HG03342 (cell line): Measurements from ENCODE around the gene APLP2.
"Not testable (repeated sequence)": the region's sequence is repeated elsewhere in the genome, so short reads cannot be mapped to it uniquely, and the experiment has no call there.

Experiments used
- ATAC-seq: cut with Tn5 transposase; IDR thresholded peaks from one replicate; pipeline ENCODE4 v1.9.1; 2021; ENCODE audit warnings: mild to moderate bottlenecking, moderate library complexity; ENCODE audit not compliant: unreplicated experiment

The APLP2 gene

DNA sequence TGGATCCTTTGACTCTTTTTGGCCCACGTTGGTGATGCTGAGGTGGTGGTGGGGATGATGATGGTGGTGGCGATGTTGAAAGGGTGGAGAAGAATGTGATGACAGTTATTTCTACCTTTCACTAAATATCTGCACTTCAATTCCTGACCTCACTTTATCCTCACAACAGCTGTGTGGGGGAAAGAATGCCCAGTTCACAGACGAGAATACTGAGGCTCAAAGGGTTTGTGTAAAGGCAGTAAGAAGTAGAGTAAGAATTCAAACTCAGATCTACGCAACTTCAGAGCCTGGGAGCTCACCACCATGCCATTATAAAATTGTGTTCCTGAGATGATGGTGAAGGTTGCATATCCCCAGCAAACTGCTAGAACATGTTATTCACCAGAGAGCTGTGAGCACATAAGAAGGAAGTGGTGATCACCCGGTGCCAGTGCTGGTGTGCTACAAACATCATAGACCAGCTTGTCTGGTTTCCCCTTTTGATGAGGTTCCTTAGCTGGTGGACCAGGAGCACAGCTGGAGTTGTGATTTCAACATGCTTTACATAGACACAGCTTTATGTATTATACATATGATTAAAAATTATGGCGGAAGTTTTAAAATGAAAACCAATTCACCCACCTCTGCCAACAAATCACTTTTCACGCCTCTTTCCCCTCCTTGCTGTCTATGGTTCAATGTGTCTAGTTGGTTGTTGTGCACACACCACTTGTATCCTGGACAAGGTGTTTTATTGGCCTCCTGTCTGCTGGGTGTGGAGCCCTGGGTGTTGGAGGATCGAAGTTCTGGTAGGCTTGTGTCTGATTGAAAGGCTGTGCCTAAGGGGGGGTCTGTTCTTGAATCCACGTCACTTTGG lies 96.1 kb downstream of the APLP2 start:
- no peak for ATAC-seq

DNA sequence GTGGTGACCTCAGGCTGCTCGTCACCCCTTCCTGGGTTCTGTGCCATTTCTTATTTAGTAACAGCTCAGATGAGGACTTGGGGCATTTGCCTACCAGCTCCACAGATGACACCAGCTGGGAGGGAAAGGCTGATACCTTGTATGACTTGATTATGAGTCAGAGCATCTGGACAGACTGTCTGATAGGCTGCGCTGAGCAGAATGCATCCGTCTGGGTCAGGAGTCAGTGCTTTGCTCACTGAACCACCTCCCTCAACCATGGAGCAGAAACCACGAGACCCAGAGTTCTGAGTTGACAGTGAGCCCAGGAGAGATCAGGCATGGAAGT lies 96.7 kb downstream of the APLP2 start:
- ATAC-seq, result peak; percentile 75

DNA sequence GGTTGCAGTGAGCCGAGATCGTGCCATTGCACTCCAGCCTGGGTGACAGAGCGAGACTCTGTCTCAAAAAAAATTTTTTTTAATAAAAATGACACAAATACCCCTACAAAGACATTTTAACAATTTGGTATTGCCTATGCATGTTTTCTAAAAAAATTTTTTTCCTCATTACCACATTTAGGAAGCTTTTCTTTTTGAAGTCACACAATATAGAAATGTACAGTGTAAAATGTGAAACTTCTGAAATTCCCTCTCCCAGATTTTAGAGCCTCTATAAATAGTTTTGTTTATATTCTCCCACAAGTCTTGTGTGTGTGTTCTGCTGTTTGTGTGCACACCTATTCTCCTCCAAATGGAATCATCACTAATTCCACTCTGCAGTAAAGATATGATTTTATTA lies 97.5 kb downstream of the APLP2 start:
- no peak for ATAC-seq

DNA sequence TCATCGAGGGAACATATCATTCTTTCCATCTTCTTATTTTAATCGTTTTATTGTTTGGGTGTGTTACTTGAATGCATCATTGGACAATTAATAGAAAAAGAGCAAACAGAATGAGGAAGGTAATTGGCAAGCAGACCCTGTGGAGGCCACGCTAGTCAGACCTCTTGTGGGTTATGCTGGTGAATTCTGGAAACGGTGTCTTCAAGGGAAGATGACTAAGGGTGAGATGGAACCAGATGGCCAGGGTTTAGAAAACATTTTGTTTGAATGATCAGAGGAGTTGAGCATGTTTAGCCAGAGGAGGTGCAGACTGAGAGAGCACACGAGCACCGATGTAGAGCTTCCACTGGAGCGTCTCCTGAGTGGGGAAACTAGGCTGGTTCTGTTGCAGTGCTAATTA lies 98.4 kb downstream of the APLP2 start:
- ATAC-seq, result no peak

DNA sequence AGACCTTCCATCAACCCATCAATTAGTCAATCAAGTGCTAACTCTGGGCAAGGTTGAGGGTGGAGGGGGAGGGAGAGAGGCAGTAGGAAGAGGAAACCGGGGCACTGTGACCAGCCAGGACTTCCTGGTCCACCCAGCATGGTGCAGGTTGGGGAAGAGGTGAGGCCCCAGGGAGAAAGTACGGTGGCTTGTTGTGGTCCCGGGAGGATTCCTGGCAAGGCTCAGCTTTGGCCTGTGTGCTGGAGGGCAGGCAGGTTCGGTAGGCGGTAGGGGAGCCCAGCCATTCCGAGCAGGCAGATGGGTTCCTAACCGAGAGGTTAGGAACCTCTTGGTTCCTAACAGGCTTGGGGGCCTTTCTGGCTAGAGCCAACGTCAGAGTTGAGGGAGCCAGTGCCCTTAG lies 100.7 kb downstream of the APLP2 start:
- no peak for ATAC-seq

DNA sequence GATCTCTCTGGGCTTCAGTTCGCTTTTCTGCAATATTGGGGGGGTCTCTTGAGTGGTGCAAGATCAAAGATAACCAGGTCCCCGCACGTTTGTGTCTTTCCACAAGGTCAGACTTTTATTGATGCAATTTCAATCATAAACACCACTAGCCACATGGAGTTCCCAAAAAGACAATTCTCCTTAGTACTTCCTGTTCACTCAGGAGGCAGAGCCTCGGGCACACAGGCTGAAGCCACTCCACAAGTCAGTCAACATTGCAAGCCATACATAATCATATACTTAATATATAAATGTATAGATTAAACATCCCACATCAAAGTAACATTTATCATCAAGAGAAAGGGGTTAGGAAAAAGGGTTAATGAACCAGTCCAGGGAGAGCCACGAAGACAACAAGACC lies 101.8 kb downstream of the APLP2 start:
- no peak for ATAC-seq

DNA sequence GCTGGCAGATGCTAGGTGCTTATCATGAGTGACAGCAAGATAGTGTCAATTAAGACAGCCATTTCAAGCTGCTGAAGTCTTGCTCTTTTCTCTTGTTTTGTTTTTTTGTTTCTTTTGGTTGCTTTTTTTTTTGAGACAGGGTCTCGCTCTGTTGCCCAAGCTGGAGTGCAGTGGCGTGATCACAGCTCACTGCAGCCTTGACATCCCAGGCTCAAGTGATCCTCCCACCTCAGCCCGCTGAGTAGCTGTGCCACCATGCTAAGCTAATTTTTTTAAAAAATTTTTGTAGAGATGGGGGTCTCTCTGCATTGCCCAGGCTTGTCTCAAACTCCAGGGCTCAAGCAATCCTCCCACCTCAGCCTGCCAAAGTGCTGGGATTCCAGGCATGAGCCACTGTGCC lies 102.3 kb downstream of the APLP2 start:
- ATAC-seq, result not testable (repeated sequence)

DNA sequence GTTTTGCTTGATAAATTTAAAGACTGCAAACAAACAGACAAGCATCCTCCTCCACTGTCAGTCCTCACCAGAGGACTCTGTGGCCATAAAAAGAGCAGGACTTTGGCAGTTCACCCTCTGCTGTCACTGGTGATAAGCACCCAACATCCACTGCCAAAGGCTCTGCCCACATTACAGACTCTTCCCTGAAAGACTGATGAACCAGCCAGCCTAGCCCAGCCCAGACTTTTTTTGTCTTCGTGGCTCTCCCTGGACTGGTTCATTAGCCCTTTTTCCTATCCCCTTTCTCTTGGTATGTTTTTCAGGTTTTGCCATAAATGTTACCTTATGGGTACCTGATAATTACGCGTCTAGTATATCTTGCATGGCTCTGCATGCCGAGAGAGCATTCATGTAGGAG lies 104.9 kb downstream of the APLP2 start:
- ATAC-seq, result no peak

DNA sequence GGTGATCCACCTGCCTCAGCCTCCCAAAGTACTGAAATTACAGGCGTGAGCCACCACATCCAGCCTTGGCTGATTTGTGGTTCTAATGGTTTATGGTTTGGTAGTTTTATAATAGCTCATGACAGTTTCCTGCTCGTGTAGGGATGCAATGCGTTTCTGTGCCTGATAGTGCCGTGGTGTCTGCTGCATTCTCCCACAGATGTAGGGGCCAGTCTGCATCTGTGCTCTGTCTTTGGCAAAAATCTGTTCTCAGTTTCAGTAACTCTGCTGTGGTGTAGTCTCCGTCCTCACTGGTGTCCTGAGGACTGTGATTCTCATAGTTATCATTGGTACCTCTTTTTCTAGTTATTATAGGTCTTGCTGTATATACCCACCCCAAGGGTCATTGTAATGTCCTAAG lies 106.2 kb downstream of the APLP2 start:
- no peak for ATAC-seq

DNA sequence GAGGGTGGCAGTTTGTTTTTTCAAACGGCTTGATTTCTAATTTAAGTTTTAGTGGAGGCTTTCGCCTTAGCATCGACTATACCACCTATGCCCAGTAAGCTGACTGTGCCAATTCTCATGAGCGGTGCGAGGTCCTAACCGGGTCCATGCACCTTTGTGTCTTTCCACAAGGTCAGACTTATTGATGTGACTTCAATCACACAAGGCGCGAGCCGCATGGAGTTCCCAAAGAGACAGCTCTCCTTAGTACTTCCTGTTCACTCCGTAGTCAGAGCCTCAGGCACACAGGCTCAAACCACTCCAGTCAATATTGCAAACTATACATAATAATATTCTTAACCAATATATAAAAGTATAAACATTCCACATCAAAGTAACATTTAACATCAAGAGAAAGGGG lies 108.1 kb downstream of the APLP2 start:
- no peak for ATAC-seq

DNA sequence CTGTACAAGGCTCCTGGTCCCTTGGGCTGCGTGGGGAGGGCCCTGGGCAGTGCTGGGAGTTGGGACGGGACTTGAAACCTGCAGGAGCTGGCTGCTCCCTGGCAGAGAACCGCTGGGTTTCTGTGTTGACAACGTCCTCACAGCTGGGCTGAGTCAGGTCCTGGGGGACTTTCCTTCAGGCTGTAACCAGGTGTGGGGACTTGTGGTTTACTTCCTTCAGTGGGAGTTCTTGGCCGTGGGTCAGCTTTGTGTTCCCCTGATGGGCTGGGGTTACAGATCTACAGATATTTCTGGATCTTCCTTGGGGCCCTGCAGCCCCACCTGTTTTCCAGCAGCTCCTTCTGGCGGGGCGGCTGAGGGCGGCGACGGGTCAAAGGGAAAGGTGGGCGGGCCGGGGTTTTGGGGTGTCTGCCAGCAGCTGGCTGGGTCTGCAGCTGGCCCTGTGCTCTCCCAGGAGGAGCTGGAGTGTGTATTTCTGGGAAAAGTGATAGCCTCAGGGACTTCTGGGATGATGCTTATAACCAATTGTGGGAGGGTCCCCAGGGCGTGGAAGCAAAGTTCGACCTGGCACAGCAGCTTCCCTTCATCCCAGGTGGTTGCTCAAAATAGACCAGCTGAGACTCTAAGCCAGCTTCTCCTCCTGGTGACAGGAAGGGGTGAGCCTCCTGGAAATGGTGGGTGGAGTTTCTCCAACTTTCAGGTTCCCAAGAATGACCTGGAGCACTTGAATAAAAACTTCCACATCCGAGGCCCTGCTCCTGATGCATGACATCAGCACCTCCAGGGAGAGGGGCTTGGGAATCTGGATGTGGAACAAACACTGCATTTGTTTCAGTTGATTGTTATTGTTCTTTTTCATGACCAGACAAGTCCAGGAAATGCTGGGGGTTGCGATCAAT lies 109.0 kb downstream of the APLP2 start:
- no peak for ATAC-seq

DNA sequence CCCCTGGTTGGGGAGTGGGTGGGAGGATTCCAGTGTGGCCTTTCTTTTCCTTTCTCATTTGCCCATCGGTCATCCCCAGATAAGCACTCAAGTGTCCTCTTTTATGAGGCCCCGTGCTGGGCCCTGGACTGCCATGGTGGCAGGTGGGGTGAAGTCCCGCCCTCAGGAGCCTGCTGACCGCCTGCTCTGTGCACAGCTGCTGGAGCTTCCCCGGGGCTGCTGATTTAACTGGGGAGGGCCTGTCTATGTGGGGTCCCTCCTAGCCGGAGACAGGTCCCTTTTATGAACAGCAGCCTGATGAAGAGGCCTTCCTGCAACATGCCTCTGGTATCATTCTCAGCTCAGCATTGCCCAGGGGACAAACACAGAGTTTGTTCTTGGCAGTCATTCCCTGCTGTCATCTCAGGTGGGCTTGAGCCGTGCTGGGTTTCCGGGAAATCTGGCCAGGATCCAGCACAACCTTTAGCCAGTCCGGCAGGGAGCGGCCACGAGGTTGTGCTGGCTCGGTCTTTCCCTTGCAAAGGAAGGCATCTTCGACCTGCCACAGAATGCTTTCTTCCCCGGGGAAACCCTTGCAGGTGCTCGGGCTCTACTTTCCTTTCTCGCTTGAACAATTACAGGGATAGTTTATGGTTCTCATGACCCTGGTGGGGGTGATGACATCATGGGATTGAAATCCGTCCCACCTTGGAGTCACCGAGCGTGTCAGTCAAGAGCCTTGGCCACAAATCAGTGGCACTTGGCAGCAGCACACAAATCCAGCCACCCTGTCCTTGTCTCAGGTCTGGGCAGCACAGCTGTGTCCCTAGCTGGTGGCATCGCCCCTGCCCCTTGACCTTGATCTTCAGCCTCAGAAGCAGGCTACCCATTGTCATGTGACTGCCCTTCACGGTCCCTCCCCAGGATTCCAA lies 110.0 kb downstream of the APLP2 start:
- no peak for ATAC-seq

DNA sequence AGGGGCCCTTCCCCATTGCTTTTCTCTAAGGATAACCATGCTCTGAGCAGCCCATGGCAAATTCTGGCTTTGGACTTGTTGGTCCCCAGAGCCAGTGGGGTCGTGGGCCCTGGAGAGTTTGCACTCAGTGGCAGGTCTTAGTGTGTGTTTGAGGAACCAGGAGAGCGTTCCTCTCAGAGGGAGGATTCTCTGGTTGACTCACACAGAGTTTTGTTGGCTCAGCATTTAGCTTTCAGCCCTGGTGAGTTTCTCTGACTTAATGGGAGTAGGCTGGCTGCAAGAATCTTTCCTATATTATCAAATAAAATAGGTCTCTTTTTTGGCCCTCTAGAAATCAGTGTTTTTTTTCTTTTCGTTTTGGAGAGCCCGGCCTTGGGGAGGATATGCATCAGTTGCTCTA lies 110.8 kb downstream of the APLP2 start:
- ATAC-seq, result no peak

DNA sequence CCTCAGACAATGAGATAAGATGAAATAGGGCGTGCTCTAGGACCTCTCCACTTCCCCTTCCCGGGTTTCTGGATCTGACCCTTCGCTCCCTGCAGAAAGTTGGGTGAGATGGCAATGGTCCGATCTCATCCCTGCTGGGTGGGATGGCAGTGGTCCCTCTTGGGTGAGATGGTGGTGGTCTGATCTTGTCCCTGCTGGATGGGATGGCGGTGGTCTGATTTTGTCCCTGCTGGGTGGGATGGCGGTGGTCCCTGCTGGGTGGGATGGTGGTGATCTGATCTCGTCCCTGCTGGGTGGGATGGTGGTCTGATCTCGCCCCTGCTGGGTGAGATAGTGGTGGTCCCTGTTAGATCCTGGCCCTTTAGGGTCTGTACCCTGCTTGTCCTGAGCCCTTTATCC lies 111.2 kb downstream of the APLP2 start:
- no peak for ATAC-seq

DNA sequence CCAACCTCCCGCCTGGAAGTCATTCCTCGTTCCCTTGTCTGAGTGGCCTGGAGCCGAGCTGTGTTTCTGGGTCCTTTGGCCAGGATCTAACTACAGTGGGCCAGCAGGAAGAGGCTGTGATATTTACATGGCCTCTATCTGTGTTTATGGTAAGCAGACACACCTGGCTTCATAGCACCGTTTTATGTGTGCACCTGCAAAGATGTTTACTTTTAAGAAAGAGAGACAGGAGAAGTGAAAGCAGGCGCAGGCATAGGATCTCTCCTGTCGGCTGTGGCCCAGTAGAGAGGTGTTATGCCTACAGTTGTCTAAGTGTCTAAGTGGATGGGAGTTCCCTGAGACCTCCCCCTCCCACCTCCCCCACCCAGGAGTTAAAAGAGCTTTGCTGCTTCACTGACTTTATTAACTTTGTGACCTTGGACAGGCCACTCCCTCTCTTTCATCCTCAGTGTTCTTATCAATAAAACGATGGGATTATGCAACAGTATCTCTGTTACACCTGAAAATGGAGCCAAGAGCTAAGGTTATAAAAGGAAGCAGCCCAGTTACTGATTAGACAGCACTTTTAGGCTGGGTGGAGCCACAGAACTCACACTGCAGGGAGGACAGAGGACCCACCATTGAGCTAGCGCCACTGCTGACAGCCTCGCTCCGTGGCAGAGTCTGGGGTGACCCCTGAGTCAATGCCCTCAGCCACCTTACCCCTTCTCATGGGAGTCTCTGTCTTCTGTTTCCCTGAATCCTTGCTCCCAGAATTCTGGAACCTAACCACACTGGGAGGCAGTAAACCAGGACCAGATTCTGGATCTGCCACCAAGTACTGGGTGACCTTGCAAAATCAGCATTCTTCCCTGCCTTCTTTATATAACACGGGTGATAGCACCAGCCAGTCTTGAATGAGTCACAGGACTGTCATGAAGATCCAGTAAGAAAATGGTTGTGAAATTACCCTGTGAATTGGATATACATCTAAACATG lies 111.9 kb downstream of the APLP2 start:
- ATAC-seq, result peak; percentile 66

DNA sequence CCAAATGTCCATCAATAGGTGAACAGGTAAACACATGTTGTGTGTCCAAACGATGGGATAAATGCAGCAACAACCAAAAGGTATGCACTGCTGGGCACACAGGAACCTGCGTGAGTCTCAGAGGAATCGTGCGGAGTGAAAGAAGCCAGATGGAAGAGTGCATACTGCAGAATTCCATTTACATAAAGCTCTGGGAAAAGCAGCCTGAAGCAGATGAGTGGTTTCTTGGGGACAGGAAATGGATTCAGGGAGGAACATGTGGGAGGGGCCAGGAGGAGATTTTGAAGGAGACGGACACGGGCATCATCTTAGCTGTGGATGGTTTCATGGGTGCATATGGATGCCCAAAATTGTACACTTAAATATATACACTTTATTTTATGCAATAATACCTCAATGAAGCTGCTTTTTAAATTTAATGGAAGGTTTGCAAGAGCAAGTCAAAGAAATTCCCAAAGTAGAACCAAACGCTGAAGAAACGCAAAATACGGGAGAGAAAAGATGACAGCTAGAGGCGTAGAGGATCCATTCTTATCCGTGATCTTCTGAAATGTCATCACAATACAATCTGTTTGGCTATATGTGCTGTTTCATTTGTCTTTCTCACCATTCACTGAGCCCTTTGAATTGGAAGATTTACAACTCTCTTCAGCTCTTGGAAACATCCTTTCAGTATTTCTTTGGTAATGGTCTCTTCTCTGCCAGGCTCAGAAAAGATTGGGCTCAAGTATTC lies 114.3 kb downstream of the APLP2 start:
- ATAC-seq, result no peak

DNA sequence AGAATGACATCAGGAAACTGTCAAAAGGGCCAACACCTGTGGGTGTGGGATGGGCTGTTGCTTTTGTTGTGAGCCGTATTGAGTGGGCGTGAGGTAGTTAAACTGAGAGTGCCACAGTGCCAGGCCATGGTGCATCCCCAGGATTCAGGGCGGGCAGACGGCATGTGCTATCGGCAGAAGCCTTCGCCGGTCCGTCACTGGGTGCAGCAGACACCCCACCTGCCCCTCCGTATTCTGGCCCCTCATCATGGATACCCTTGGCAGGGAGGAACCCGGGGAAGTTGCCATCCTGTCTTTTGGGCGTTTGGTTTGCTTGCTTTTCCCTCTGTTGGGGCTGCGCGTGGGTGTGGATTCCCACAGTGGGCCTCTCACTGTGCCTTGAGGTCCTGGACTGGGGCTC lies 117.4 kb downstream of the APLP2 start:
- no peak for ATAC-seq

DNA sequence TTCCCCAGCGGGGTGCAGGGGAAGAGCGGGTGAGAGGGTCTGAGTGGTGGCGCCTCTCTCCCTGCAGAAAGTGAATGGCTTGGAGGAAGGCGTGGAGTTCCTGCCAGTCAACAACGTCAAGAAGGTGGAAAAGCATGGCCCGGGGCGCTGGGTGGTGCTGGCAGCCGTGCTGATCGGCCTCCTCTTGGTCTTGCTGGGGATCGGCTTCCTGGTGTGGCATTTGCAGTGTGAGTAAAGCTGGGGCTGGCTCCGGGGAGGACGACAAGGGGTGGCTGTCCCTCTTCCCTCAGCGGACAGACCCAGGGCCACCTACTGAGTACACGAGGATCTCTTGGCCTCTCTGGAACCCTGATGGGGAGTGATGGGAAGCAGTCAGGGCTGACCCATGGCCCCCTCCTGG lies 118.4 kb downstream of the APLP2 start:
- ATAC-seq, result no peak

DNA sequence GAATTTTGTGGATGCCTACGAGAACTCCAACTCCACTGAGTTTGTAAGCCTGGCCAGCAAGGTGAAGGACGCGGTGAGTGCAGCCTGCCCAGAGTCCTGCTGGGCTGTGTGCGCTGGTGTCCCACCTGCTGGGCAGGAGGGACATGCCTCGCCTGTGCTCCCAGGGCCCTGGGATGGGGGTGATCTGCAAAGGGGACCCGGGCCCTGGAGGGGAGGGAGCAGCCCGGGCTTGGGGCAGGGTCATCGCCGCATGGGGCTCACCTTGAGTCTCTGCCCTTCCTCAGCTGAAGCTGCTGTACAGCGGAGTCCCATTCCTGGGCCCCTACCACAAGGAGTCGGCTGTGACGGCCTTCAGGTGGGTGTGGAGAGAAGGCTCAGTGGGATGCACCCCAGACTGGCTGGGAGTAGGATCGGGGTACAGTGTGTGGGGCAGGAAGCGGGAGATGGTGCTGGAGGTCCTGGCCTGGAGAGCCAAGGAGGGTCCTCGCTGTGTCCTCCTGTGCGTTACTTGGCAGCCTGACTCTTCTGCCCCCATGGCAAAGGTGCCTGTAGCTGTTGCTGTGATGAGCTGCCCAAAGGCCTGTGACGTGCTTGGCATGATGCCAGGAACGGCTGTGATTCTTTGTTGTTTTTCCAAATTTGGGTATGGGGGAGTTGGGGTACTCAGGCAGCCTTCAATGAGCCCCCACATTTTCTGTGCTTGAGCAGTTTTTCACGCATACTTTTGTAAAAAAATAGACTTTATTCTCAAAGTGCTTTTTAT lies 119.1 kb downstream of the APLP2 start:
- ATAC-seq, result no peak
